HG02642 (cell line): ENCODE results near the gene NTM.

Experiments
- ATAC-seq: cut with Tn5 transposase; IDR thresholded peaks from one replicate; pipeline ENCODE4 v1.9.1; 2021; ENCODE audit warnings: mild to moderate bottlenecking; ENCODE audit not compliant: unreplicated experiment, poor library complexity

Gene NTM

DNA sequence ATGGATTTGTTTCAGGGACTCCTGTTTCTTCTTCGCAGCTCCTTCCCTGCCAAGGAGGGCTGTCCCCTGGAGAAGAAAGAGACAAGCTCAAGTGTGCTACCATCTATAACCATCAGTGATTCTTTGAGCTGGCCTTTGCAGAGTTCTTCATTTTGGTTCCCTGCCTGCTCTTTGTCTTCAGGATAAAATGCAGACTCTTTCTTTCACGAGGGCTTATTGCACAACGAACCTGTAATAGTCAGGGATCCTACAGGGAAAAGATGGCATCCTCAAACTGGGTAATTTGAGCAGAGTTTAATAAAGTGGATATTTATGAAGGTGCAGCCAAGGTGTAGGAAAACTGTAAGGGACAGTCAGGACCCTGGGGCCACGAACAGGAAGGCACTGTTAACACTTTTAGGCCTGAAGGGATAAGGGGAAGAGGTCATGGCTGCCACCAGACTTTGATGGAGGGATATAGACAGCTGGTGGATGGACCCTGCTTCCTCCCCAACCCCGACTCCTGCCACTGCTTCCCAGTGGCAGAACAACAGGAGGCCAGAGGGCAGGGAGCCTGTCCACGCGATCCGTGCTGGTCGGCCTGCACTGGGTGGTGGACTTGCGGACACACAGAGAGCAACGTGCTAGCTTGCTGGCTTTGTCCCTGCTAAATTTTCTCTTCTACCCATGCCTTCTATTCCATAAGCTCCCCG lies 767.0 kb downstream of the NTM start:
- ATAC-seq, result no peak

DNA sequence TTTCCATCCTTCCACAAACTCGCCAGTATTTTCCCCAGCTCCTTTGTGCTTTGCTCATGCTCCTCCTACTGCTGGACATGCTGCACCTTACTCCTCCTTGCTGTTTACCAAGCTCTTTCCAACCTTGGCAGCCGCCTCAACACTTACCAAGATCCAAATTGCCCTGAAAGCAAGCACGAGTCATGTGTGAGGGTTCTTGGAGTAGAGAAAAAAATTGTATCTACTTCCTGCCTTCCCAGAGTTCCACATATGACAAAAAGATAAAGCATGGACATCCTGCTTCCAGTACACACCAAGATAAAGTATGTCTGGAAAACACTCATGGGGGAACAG lies 767.5 kb downstream of the NTM start:
- no peak for ATAC-seq

DNA sequence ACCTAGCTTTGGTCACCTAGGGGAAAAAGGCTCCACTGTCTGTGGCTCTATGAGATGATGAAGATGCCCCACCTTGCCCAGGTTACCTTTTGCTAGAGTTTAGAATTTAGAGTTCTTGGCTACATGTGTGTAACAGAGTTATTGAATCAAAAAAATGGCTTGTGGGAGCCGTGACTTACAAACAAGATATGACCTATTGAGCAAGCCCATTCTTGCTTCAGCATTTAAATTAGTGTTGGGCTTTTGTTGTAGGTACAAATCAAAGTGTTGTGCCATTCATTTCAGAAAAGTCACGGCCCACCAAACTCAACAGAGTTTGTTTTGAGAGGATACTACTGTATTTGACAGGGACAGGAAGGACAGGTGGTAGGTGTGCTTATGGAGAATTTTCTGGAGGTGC lies 768.8 kb downstream of the NTM start:
- ATAC-seq, result no peak

DNA sequence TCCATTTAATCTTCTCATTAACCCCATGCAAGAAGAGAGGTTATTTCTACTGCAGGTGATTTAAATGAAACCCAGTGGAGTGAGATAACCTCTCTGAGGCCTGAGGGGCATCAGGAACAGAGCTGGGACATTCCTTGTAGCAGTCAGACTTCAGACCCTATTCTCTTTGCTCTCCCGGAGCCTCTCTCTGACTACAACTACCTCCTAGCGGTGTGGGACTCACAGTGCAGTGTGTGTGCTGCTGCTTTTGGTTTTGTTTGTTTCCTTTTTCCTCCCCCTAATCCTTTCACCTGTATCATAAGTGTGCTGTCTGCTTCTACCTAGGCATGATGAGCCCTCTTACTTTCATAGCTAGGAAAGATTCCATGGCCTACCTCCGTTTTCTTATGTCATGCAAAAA lies 769.6 kb downstream of the NTM start:
- ATAC-seq, result no peak

DNA sequence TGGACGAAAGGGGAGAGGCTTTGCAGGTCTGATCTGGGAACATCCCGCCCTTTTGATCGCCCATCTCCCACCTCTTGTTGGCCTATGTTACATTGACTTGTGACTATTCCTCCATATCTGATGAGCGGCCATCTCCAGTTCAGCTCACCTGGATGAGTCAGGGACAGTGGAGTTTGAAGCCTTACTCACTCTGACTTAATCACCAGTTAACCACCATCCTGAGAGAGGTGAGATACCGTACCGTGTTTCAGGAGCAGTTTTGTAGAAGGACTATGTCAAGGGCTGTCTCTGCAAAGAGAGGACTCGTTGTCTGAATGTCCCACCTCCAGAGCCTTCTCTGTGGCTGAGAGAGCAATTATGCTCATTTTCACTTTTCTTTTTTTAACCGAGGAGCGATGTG lies 771.7 kb downstream of the NTM start:
- ATAC-seq, result no peak

DNA sequence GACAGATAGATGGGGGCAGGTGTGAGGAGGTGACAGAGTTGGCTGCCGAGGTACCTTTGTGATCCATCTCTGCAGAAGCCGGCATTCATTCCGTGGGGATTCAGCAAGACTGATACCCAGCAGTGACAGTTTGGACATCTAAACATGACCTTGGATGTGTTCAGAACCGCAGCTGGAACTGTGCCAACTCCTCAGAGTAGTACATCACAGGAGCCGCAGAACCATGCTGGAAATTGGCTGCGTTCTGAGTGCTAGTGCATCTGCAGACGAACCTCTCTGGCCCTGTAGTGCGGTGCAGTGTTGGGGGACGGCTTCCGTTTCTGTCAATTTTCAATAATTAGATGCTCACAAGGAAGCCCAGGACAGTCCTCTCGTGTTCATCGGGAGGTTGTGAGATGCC lies 772.1 kb downstream of the NTM start:
- no peak for ATAC-seq

DNA sequence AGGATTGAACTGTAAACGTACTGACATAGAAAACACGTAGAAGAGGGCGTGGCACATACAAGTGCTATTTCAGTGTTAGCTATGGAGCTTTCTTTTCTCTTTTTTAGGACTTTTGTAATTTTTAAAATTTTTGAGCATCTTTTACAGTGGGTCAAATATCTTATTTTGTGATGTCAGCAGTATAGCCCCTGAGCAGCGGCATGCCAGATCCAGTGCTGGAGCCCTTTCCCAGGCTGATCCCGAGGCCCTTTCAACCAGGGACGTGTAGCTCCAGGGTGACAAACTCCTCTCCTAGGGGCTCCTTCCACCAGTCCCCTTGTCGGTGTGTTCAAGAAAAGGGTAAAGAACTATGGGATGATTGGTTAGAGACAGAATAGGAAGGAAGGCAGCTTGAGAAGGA lies 777.0 kb downstream of the NTM start:
- no peak for ATAC-seq

DNA sequence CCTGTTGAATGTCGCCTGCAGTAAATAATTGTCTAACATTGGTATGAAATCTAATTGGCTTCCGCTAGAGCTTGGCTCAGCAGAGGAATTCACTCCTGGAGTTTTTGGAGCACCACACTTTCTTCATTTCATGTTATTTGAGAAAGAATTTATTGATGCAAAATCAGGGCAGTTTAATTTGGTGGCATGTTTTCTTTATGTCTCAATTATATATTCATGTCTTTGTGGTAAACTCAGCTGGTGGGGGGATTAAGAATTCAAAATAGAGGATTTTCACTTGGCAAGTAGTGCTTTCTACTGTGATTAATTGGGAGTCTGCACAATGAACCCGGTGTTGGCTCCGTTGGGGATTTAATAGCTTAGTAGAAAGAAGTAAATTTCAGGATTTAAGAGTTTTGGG lies 784.4 kb downstream of the NTM start:
- ATAC-seq, result no peak

DNA sequence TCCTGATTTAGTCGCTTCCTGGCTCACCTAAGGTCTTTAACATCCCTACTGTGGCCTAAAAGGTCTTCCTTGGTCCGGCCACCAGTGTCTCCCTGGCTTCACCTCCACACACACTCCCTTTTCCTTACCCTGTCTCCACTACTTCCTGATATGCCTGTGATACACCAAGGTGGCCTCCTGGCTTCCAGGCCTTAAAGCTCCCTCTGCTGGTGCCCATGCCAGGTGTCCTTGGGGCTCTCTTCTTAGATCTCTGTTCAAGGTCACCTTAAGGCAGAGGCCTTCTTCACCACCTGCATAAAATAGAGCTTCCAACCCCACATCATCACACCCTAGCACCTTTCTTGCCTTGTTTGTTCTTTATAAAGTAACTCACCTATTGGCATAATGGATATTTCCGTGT lies 787.7 kb downstream of the NTM start:
- ATAC-seq, result no peak

DNA sequence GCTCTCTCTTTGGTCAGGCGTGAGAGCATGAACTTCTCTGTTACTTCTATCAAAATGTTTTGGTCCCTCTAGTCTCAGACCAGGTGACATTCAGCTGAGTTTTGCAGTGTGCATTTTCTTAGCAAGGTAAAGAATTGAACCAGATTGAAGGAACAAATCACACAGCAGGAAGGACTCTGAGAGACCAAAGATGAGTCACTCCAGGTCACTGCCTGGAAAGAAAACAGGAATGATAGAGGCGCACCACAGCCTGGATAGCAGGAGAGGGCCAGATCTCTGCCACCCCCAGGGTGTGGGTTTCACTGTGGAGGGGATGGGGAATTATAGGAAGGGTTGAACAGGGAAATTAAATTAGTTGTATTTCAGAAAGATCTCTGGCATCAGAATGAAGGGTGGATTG lies 788.3 kb downstream of the NTM start:
- no peak for ATAC-seq

DNA sequence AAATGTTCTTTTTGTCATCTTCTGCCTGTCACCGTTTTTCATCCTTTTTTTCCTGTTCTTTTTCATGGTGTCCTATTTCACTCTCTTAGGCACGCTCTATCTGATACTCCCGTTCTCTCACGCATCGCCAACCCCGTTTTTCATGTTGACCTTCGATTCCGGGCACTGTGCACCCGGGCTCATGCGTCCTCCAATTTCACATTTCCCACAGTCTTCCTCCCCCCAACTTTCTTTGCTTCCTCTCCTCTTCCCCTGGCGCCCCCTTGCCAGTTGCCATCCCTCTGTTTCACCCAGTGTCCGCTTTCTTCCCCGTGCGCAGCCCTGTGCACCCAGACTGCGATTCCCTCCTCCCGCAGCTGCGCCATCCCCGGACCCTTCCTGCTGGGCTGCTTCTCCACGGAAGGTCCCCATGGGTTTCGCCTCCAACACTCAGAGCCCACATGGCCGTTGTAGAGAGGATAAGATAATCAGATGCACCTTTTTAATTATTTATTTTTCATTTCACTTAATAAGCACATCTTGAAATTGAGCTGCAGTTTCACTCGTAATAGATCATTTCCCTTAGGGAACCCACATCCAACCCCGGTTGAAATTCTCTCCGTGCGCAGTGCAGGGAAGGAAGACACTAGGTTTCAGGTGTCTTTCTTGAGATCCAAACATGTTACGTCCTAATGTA lies 791.1 kb downstream of the NTM start:
- ATAC-seq, result no peak

DNA sequence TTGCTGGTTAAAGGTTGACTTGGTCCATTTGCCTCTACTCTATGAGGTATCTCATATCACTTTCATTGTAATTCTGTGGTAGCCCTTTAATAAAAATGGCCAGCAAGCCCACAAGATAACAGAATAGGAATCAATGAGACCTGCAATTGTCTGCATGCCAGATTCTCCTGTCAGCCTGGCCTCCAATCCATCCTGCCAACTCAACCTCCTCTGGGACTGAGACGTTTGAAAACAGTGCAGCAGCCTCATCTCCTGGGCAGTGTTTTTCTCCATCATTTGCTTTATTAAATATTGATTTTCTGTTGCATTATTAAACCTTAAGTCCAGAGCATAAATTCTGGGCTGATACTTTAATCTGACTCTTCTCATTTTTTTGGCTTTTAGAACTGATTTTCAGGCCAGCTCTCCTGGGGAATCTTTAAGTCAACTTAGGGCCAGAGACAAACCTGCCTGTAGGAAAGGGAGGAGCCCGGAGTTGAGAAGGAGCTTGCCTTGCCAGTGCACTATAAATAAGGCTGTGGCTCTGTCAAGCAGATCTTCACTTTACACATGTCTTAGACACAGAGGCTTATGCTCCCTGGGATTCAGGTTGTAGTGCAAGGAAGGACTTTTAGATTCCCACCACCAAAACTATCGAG lies 798.0 kb downstream of the NTM start:
- no peak for ATAC-seq

DNA sequence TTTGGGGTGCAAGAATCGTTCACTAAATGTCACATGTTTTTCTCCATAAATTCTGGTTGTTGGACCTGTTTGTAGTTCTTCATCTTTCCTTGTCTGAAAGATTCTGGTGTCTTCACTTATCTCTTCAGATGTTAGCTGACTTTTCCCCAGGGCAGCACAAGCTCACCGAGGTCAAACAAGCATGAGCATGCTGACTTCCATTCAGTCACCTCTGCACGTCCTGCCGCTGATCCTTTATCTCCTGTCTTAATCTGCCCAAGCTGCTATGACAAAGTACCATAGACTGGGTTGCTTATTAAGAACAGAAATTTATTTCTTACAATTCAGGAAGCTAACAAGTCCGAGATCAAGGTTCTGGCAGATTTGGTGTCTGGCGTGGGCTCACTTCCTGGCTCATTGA lies 800.6 kb downstream of the NTM start:
- no peak for ATAC-seq

DNA sequence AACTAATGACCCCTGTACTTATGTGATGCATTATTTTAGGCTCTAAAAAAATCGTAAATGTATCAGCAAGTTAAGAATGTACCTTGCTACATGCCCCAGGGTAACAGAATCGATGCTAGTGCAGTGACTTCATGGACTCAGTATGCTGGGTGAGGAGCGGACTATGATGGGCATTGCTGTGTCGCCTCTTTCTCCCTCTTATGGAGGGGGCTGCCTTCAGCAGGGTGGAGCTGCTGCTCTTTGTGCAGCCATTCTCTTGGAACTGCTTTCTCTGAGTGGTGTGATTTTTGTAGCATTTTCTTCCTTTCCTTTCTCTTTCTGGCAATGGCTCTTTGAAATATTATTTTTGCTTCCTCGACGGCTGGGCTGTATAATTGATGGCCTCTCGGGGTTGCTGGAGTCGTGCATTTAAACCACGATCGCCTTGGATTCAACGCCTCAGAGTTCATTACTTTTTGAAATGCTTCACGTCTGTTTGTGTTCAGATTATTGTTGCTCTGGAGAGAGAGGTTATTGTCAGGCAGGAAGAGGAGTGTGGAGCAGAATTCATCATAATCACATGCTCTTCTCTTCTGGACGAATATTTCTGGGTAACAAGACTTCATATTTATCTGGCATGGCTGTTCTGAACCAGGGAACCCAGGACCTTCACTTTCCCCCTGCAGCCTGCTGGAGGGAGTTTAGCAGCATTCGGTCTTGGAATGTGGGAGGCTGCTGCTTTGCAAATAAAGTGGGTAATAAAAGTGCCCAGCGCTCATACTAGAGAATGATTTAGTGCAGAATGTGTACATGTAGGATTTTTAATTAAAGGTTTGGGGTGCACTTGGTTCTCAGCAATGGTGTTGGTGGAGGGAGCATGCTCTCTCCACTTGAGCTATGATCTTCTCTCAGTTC lies 804.2 kb downstream of the NTM start:
- ATAC-seq, result no peak

DNA sequence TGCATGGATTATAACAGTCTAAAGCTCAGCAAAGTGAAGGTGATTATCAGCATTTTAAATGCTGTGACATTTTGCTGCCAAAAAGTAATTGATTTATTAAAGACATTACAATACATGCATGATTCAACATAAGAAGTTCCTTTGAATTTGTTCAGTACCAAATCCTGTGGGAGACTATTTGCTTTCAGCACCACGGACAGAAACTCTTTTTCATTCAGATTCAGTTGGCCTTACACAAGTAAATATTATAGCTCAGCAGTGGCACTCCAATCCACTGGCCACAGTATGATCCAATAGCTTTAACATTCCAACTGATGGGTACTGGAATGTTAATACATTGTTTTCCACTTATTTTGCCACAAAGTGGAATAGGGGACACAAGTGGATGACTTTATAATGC lies 806.7 kb downstream of the NTM start:
- ATAC-seq, result no peak

DNA sequence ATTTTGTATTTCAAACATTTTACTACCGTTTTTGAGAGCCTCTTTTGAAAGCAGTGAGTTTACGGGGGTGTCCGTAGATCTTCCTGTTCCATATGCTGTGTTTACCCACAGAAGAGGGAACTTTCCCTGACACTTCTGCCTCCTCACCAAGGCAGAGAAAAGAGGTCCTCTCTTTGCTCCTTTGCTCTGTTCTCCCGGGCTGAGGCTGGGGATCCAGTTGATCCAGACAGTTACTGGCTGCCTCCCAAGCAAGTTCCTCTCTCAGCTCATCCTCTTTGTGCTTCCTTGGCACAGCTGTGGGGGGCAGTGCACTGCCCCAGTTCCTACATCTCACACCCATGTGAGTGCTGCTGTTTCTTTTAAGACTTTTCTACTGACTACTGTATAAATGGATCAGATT lies 813.7 kb downstream of the NTM start:
- no peak for ATAC-seq

DNA sequence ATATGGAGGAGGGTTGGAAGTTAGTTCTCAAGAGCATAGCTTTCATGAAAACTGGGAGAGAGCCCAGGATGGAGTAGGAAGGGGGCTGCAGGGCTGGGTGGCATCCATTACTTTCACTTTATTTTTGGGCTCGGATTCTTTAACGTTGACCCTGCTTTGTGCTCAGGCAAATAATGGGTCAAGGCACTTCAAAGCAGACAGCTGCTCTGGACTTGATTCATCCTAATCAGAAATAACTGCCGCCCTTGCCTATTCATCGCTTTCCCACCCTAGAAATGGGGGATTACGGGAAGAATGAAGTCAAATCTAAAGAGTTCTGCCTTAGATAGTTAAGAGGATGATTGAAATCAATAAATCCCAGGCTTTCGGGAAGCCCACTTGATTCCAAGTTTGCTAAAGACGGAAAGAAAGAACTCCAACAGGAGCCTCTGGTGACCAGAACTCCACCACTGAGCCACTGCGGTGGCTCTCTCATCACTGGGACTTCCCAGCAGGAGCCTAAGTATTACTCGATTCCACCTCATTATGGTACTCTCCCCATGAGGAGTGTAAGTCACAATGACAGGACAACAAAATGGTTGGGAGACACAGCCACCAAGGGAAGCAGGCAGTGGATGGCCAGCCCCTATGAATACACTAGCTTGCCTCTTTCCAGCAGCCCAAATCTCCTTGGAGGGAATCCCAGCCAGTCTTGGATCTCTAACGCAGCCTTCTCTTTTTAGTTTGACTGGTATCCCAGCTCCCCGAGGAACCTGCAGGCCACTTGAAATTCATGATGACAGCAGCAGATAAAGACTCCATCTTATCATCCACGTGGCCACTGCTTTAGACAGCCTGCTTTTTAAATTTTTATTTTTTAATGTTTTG lies 815.5 kb downstream of the NTM start:
- ATAC-seq, result no peak

DNA sequence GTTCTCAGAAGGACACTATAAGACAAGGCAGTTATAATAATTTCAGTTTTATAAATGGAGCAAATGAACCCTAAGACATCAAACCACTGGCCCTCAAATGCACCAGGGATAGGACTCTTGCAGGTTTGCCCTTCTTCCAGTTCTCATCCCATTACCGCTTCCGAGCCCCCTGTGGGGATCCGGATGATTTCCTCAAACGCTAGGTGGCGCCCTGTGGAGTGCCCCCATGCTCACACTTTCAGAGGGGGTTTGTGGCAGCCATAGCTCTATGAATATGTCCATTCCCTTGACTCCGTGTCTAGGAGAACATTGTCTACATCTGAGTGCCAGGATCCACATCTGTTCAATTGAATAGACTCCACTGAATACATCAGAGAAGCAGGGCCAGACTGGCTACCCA lies 816.3 kb downstream of the NTM start:
- ATAC-seq, result no peak

DNA sequence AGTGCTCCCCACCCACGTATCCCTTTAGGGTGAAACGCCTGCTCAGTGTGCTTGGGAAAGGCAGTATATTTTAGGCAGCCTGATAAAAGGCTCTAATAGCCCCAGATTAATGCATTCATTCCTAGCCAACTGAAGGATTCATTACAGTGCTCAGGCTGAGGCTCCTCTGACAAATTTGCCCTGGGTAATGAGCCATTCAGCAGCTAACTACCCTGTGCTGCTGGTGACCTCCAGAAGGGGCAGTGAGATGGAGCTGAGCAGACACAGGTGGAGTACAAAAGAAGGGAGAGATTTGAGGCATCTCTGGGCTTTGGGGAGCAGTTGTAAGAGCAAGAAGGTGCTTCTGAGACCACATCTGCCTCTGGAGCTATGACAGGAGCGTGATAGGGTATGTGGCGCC lies 817.0 kb downstream of the NTM start:
- no peak for ATAC-seq

DNA sequence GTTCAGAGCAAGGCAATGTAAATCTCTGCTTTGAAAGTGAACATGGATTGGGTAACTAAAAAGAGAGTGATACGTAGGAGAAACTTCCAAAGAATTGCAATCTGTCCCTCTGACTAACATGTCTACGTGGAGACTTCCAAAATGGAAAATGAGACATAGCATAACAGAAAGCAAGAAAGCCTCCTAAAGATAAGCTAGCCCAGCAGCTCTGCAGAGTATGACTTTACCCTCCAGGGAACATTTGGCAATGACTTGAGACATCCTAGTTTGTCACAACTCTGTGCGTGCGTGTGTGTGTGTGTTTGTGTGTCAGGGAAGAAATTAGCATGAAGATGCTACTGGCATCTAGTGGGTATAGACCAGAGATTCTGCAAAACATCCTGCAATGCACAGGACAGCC lies 817.4 kb downstream of the NTM start:
- no peak for ATAC-seq
